SH-SY5Y (cell line): ENCODE results near the gene GPR152.

Experiments used
- GATA2 ChIP-seq: IDR thresholded peaks from 2 replicates; pipeline ENCODE4 v1.6.1; 2011; ENCODE audit warnings: mild to moderate bottlenecking, low read depth, low read length
- GATA3 ChIP-seq: IDR thresholded peaks from 2 replicates; pipeline ENCODE4 v1.6.1; 2011; ENCODE audit warnings: low read depth, mild to moderate bottlenecking, low read length, moderate library complexity

DNA sequence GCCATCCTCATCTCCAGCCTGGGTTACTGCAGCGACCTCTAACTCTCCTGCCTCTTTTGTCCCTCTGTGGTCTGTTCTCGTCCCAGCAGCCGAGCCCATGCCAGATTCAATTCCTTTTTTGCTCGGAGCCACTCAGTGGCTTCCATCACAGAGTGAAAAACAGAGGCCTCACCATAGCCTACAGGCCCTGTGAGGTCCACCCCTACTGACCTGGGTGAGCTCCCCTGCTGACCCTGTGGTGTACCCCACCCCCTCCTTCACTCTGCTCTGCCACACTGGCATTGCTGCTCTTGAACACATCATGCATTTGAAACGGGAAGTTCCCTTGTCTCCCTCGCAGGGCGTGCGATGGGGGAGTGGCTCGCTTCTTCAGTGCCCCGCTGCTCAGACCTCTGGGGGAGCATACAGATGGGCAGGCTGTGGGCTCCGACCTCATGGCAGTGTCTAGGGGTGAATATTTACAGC, 32.4 kb upstream of the GPR152 start:
- no peak for TF ChIP-seq GATA2
- no peak for TF ChIP-seq GATA3
